Tongue (tissue), 2 donors: Measurements from ENCODE around the gene EFCAB6. TPM values are rescaled to one million over a fixed set of nuclear protein-coding genes. Genes with fewer than 3 reads are reported as not detected.

Experiments used
- DNase-seq: peaks from one replicate; pipeline ENCODE4 v3.0.0-alpha.2; 2015
- total RNA-seq: library from RNA; depleted of rRNA; stranded (reverse); fragments of >200 nt; gene quantifications from one replicate; pipeline ENCODE4 v1.2.3, GENCODE V29; 2014

Gene EFCAB6
- total RNA-seq, 1 donor from 2014 or later = 4.7 TPM

DNA sequence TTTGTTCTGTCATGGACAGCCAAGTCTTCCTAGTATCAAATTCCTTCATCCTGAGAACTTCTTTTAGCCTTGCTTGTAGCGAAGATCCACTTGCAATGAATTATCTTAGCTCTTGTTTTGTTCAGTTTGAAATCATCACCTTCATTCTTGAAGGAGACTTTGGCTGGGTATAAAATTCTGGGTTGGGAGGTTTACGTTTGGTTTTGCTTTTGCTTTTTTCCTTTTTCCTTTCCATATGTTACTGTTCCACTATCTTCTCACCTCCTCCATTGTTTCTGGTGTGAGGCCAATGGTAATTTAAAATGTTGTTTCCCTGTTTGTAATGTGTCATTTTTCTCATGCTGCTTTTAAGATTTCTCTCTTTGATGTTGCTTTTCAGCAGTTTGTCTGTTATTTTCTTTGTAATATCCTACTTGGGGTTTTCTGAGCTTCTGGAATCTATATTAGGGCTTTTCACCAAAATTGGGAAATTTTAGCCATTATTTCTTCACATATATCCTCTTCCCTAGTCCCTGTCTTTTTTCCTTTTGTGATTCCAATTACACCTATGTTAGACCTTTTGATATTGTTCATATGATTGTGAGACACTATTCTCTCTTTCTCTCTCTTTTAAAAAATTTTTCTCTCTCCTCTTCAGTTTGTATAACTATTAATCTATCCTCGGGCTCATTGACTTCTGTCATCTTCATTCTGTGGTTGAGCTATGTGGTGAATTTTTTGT lies 172.7 kb downstream of the EFCAB6 start:
- no peak for DNase-seq

DNA sequence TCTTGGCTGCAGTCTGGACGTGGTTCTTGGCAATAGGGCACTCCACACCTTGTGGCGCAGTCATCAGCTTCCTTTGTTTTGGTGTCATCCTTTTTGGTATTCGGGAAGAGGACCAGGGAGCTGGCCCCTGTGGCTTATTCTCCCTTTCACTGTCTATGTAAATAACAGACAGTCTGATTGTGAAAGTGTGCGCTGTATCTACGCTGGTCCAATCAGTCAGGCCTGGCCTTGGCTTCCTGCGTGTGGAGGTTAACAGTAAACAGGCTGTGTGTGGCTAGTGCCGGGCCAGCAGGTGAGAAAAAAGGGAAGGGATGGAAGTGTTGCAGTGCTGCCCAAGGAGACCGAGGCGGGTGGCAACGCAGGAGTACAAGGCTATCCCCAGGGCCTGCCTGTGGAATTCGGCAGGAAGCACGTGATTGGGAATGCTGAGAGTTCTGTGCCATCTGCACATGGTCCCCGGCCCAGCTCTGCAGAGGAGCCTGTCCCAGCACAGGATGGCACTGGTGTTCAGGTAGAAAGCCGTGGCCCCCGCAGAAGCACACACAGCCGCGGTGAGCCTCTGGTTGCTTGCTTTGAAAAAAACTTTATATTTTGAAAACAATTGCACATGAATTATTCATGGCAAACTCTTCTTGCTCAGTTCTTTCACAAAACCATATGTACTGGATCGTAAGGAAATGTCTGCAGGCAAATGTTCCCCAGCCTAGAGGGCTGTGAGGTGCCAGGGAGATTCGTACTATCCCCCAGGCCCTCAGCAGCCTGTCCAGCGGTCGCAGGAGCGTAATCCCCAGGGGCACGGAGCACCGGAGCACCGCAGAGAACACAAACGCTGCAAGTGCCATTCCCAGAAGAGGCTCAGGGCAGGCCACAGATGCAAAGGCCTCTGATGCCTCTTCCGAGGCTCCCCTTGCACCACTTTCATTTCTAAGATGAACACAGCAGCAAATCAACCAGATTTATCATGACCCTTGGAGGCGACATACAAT lies 174.5 kb downstream of the EFCAB6 start:
- DNase-seq = no peak

DNA sequence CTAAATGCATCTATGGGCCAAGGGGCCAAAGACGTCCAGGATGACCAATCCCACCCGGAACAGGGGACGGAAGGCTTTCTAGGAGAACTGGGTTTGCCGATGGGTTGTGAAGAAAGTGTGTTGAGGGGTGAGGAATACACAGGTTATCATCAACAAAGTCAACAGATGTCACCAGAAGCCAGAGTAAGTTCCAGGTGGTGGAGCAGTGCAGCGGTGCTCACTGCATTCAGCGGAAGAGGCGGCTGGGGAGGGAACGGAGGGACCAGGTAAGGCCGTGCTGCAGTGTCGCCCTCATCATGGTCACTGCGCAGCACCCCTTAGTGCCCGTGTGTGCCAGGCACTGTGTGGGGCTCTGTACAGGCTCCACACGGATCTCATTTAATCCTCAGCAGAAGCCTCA lies 176.0 kb downstream of the EFCAB6 start:
- DNase-seq = no peak

DNA sequence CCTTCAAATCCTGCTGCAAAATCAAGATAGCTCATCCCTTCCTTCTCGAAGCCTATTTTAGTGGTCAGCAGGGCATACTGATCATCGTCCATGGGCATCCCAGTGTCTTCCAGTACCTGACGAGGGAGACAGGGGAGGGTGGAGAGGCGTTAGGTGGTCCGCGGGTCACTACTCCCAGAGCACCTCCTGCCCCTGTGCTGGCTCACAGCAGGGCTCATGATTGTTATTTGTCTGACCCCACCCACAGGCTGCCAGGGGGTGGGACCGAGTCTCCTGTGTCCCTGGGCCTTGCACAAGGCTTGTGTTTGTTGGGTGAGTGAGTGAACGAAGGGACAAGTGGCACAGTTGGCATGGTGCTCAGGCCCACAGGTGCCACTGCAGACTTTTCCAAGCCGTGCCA lies 177.0 kb downstream of the EFCAB6 start:
- DNase-seq = no peak

DNA sequence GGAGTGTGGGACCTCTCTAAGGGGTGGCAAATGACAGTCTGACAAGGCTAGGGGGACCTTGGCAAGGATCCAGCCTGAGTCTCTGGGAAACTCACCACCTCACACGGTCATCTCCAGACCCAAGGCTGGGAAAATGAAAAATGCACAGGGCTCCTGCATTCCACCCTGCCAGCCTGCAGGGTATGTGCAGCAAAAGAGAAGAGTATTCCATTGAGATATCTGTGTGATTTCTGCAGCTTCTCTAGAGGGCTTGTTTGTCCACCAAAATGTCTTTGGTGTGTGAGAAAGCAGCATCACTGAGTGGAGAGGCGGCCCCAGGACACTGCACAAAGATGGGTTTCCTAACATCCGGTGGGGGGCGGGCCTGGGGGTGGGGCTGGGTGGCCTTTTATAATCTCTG lies 177.8 kb downstream of the EFCAB6 start:
- DNase-seq = no peak

DNA sequence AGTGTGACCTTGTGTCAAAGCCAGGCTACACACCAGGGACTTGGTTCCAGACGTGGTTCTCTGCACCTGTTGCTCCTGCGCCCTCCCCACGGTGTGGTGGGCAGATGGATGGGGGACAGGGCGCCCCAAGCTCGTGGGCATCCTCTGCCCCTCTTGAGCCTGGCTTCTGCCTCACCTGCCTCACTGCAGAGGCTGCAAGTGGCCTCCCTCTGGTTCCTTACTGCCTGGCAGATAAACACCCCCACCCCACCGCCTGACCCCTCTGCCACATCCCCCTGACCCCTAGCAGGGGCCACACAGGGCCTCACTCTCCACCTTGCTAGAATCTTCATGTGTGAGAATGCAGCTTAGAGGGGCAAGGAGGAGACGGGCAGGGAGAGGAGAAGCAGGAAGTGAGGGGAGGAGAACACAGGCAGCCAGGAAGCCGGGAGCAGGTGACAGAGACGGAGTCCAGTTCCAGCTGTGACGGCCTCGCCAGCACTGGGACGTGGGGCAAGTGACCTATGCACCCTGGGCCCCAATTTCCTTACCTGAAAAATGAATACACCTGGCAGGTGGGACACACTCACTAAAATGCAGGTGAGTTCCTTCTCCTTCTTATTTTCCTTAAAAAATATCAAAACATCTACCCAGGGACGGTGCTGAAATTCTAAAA lies 178.3 kb downstream of the EFCAB6 start:
- DNase-seq = no peak

DNA sequence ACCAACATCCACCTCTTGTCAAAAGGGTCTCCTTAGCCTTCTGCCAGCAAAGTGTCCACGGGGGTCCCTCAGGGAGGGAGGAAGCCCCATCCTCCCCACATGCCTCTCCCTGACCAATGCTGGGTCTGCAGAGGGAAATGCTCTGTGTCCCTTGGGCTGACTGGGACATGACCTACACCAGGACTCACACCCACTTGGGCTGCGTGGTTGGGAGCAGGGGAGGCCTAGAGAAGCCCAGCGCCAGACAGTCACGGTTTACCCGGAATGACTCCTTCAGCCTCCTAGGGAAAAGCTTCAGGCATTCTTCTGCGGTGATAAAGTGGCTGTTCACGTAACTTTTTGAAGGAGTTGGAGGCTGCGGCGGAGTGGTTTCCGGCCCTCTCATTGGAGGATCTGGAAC lies 180.3 kb downstream of the EFCAB6 start:
- DNase-seq = no peak

DNA sequence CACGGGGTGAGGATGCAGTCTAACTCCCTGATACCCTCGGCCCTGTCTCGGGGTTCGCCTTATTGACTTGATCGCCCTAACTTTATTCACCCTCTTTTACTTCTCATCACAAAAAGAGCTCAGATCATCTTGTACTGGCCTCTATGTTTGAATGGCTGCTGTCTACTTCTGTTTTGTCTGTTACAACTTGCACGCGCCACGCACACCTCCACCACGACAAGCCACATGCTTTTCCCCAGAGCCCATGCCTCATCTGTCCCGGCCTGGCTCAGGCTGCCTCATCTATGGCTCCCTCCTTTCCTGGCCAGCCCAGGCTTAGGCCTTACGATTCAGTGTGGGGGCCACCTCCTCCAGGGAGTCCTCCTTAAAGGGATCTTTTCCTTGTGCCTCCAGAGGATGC lies 180.9 kb downstream of the EFCAB6 start:
- no peak for DNase-seq

DNA sequence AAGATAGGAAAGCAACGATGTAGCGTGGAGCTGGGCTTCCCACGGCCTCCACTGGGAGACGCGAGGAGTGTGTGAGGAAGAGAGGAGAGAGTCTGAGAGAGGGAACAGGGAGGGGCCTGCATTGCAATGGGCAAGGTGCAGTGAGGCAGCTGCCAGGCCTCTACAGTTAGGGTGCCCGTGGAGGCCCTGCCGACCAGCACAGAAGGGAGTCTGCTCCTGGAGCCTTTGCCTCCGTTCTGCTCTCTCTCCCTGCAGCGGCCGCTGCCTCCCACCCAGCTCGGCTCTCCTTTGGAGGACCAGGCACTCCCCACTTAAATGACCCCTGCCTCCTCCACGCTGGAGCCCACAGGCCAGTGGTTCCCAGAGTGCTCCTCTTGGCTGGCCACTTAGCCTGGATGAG lies 181.7 kb downstream of the EFCAB6 start:
- no peak for DNase-seq

DNA sequence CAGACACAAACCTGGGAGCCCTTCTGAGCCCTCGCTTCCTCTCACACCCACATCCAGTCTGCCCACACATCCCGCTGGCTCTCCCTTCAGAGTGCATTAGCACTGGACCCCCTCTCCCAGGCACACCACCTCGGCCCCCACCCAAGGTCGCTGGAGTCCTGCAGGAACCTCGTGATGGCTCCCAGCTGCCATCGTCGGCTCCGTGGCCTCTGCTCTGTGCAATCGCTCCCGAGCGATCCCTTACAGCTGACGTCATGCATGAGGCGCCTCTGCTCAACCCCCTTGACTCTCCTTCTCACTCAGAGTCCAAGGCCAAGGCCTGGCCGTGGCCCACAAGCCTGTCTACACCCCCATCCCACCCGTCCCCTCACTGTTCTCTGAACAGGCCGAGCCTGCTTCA lies 183.9 kb downstream of the EFCAB6 start:
- no peak for DNase-seq

DNA sequence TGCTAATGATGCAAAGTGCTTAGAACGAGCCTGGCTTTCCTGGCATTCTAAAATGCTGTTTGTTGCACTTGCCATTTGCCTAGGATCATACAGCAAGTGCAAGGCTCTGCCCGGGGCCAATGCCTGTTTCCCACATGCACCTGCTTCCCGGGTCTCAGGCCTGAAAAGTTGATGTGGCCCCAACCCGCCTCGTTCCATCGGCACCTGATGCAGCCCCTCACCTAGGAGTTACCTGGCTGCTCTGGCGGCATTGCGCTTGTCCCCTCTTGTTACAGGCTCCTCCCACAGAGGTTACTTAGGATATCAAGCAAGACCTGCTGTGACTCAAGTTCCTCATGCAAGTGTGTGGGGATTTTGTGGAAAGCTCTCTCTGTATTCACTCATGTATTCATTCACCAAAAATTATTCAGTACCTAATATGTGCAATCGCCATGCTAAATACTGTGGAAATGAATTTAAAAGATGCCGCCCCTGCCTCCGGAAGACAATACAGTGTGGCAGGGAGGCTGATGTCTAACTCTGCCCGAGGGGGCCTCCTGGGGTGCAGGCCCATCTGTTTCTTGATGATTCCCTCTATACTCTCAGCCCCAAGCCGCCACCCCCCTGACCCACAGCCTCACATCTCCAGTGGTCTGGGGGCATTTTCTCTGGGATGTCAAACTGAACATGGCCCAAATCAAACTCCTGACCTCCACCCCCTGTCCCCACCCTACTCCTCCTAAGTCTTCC lies 184.5 kb downstream of the EFCAB6 start:
- DNase-seq = no peak

DNA sequence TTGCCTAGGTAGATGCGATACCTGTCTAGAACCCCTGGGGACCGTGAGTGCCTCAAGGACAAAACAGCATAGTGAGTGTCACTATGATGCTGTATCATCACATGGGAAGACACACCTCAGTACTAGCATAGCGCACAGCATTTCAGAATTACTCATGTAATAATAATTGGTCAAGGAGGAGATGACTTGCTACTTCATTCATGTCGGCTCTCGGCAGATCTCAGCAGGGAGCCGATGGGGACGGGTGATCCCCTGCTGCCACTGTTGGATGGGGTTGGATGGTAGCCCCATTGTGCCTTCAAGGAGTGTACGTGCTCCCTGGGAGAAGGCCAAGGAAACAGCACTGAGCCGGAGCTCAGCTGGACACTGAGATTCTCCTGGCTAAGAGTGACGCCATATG lies 186.9 kb downstream of the EFCAB6 start:
- no peak for DNase-seq

DNA sequence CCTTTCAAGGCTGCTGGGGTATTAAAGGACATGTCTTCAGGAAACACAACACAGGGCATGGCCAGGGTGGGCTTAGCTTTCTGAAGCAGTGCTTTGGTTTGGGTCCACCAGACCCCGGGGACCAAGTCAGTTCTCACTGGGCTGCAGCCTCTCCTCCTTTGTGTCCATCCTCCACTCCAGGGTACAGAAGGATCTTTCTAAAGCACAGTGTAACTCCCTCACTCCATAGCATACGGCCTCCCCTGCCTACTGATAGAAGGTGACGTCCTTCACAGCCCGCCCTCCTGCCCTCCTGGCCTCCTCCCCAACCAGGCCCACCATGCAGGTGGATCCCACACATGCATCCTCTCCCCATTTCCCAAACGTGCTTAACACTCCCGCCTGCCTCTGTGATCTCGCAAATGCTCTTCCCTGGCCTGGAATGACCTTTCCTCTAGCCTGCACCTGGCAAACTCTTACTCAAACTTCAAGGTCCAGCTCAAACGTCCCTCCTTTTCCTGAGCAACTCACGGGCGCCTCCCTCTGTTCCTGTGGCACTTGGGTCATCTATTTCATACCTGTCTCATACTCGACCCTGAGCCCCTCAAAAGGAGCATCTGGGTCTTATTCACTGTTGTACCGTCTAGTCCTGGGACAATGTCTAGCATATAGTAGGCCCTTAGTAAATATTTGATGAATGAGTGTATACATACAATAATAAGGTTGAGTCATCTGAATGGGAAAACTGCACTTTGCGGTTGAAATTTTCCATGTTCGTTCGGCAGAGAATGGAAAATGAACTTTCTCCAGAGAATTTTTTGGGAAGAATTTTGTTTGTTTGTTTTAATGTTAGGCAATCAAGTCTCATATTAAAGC lies 187.7 kb downstream of the EFCAB6 start:
- DNase-seq = no peak

DNA sequence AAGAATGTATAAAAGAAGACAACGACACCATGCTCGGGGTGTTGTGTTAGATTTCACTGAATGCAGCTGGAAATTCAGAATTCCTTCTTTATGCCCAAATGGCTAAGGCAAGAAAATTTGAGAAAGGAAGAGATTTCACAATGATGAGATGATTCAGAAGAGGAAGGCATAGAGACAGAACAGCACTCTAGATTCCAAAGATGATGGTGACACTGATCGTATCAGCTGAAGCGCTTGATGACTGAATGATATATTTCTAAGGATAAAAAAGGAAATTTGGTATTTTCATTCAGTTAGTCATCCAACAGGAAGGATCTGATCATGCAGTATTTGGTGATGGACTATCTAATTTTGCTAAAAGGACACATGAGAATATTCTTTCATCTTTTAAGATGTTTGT lies 189.2 kb downstream of the EFCAB6 start:
- no peak for DNase-seq

DNA sequence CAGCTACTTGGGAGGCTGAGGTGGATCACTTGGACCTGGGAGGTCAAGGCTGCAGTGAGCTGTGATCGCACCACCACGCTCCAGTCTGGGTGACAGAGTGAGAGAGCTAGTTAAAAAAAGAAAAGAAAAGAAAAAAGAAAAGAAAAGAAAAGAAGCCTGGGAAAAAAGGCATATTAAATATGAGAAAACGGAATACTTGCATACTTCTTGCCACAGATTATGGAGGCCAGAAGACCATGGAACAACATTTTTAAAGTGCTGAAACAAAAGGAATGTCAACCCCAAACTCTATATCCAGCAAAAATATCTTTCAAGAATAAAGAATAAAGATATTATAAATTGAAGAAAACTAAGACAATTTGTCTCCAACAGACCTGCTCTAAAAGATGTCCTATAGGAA lies 191.9 kb downstream of the EFCAB6 start:
- no peak for DNase-seq

DNA sequence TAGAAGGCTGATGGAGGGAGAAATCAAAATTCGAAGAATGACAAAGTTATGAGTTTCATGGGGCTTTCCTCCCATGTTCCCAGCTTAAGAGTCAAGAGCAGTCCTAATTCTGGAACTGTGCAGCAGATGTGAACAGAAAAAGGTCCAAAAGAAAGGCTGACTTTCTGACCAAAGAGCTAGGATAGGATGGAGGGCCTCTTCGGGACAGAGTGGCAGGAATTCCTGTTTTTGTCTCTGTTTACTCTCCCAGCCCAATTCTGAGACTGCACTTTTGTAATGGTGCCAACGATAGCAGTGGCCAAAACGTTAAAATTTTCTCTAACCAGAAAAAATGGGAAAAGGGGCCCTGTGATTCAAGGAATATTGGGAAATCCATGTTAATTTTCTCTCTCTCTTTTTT lies 193.6 kb downstream of the EFCAB6 start:
- DNase-seq = no peak

DNA sequence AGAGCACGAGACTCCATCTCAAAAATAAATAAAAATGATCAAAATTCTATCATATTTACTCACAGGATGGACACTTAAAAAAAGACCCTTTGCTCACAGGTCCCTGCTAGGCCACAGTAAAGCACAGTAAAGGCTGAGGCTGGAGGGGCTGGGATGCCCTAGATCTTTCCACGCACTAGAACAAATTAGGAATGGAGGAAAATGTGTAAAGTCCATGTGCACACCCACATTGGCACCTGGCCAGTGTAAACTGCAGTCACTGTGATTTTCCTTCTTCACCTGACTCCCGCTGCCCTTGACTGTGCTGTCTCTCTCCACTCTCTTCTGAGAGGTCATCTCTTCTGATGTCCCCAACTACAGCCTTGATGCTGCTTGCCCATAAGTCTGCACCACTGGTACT lies 195.5 kb downstream of the EFCAB6 start:
- no peak for DNase-seq

DNA sequence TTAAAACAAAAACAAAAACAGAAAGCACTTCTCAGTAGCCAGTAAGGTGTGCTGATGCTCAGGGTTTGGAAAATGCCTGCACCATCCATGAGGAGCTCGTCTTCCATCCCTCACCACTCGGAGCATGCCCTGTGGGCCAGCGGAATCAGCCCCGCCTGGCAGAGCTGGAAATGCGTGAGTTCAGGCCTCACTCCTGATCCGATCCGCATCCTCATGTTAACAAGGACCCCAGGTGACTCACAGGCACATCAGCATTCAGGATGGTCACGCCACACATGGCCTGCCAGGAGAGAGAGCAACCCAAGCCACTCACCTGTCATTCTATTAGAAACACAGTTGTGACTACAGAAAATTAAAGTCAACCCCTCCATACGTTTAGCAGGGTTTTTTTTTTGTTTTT lies 211.8 kb downstream of the EFCAB6 start:
- DNase-seq = no peak

DNA sequence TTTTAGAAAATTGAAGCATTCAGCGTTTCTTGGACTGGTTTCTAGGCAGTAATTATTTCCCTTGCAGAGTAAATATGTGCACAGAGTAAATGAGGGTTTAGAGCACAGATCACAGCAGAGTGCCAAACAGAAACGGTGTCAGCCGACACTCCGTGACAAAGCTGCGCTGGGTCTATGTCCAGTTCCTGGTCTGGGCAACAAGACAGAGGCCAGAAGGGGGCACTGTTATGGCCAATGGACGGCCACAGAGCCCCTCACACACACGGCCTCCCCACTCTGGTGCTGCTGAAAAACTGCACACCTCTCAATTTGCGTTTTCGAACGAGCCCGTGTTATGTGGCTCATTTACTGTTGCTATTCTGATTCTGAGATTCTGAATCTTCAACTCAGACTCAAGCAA lies 219.6 kb downstream of the EFCAB6 start:
- DNase-seq = no peak

DNA sequence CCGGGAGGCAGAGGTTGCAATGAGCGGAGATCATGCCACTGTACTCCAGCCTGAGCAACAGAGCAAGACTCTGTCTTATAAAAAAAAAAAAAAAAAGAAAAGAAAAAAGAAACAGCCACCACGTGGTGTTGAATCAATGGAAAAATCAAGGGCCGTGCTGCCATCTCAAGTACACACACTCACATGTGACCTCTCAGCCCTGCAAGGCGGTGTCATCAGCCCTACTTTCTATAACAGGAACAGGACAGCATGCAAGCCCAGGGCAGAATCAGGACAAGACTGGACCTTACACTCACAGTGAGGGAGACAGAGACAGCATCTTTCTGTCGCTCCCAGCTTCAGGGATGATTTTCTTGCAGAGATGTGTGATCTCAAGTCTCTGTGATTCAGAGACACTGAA lies 220.7 kb downstream of the EFCAB6 start:
- no peak for DNase-seq

DNA sequence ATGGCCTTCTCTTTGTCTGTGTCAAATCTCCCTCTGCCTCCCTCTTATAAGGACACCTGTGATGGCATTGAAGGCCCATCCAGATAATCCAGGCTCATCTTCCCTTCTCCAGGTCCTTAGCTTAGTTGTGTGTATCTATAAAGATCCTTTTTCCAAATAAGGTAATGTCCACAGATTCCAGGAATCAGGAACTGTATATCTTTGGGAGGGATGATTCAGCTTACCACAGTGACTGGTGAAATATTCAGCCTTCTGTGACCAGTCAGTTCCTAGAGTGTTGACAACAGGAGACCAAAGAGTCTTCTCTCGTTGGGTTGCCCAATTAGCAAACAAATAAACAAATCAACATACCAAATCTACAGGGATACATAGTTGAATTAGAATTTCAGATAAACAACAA lies 224.5 kb downstream of the EFCAB6 start:
- DNase-seq = no peak
